ENCODE results near the gene MAP4K4. TPM values are rescaled to one million over a fixed set of nuclear protein-coding genes. Genes with fewer than 3 reads are reported as not detected.

Gene MAP4K4
- total RNA-seq, 1 experiment from 2014 or later: 132 TPM

- DNase-seq: no peak
- no peaks in the 10 kb centered on the region for H3K27me3 ChIP-seq (ENCODE audit: insufficient read depth, low read length)
These were observed 203.7 kb downstream of the MAP4K4 start for GRCh38 chr2:101901241-101901640.

More at GRCh38 chr2:101901241-101901640, 203.7 kb downstream of the MAP4K4 start:
- no peak overlapping the region for H2BK5ac ChIP-seq (ENCODE audit: insufficient read length, low read length)
- H3K23ac ChIP-seq (ENCODE audit: insufficient read length, low read depth, low read length): no peak overlapping the region
- no peak overlapping the region for H2AFZ ChIP-seq (ENCODE audit: low read length)
- H3K56ac ChIP-seq (ENCODE audit: insufficient read length, low read depth, low read length): no peak overlapping the region
- H3K9me3 Mint-ChIP-seq: peaks cover 6 to 29% of the 10 kb centered on the region in 2 experiments
- no peak overlapping the region for H3K18ac ChIP-seq (ENCODE audit: insufficient read length, low read depth, low read length)
- H2BK120ac ChIP-seq (ENCODE audit: low read depth, low read length, poor library complexity, severe bottlenecking): no peak overlapping the region
- no peak overlapping the region for H4K91ac ChIP-seq (ENCODE audit: insufficient read length, low read depth, low read length)
- H3K36me3 Mint-ChIP-seq (ENCODE audit: insufficient read depth in 1 of 3, low read depth in 3 of 3): peaks cover 11 to 19% (median 16%) of the 10 kb centered on the region in 3 experiments
- H3K4ac ChIP-seq (ENCODE audit: low read depth, low read length): no peak overlapping the region
- TF ChIP-seq CTCF (conservative IDR thresholded peaks at IDR 0.05): no peak
- no peak overlapping the region for H4K5ac ChIP-seq (ENCODE audit: insufficient read length, low read depth, low read length)
- H4K20me1 ChIP-seq (ENCODE audit: control insufficient read depth, insufficient read depth, insufficient read length): no peaks in the 10 kb centered on the region
- no peak overlapping the region for H2BK20ac ChIP-seq (ENCODE audit: low read depth, low read length, poor library complexity, severe bottlenecking)
- H3K27ac ChIP-seq (ENCODE audit: insufficient read length, low read depth, low read length): no peak overlapping the region
- H3T11ph ChIP-seq (ENCODE audit: low read length): no peak overlapping the region
- H3K4me3 Mint-ChIP-seq: no peak overlapping the region
- no peak overlapping the region for H3K9ac ChIP-seq (ENCODE audit: extremely low read depth, insufficient read length, low read length)
- H3K4me1 Mint-ChIP-seq: peaks cover 6 to 10% of the 10 kb centered on the region in 2 experiments
- no peak overlapping the region for H2AK5ac ChIP-seq (ENCODE audit: insufficient read length, low read length)
- no peaks in the 10 kb centered on the region for H3K23me2 ChIP-seq (ENCODE audit: insufficient read length, low read depth, low read length, poor library complexity, severe bottlenecking)
- no peaks in the 10 kb centered on the region; the same call in 1 of the 2 replicates for H3K27me3 Mint-ChIP-seq (ENCODE audit: low read depth)
- peaks cover 3% of the 10 kb centered on the region for H3K9me3 ChIP-seq (ENCODE audit: control insufficient read depth, low read depth, low read length)
- H3K79me1 ChIP-seq (ENCODE audit: insufficient read depth, low read depth, low read length, poor library complexity, severe bottlenecking): no peaks in the 10 kb centered on the region
- WGBS (ENCODE audit: extremely low coverage, insufficient read length, low lambda C conversion rate): no CpG with 5 or more reads among the region's 2 CpGs
- no peak overlapping the region for H2BK12ac ChIP-seq (ENCODE audit: insufficient read length, low read depth, low read length)
- H4K8ac ChIP-seq (replicated peaks; ENCODE audit: insufficient read length, low read depth, low read length): no peak overlapping the region
- no peaks in the 10 kb centered on the region; the same call in 1 of the 2 replicates for H3K4me1 ChIP-seq (ENCODE audit: insufficient read depth, low read length)
- no peaks in the 10 kb centered on the region for H3K79me2 ChIP-seq (ENCODE audit: insufficient read depth, low read length)
- H2BK15ac ChIP-seq (ENCODE audit: low read depth, low read length): no peak overlapping the region
- no peak overlapping the region for H3K14ac ChIP-seq (ENCODE audit: insufficient read depth, low read length)
- no peak overlapping the region for H3K4me2 ChIP-seq (ENCODE audit: insufficient read depth, insufficient read length, low read length)
- no peak overlapping the region for H3K27ac Mint-ChIP-seq

All from H9 (cell line).